GM21737 (cell line): ENCODE measurements around the gene ANGPTL5.
A peak's percentile ranks its signal among the peaks of the same experiment; 100 is the strongest.
"Not testable (repeated sequence)": the region's sequence is repeated elsewhere in the genome, so short reads cannot be mapped to it uniquely, and the experiment has no call there.

Experiments used
- ATAC-seq: cut with Tn5 transposase; IDR thresholded peaks from one replicate; pipeline ENCODE4 v1.9.1; 2021; ENCODE audit warnings: mild to moderate bottlenecking, moderate library complexity; ENCODE audit not compliant: unreplicated experiment

Gene ANGPTL5

GRCh38 chr11:101916422-101916821 lies at the start of gene ANGPTL5:
Gene ANGPTL5, minus strand, starts transcription at chr11:101916522. Its CDS starts 8,613 bp downstream, at chr11:101907909.
- ATAC-seq, result no peak

GRCh38 chr11:101964200-101964599 lies 47.9 kb upstream of the ANGPTL5 start:
- not testable (repeated sequence) for ATAC-seq

- no peak for ATAC-seq
Observed at GRCh38 chr11:101960231-101960630, 43.9 kb upstream of the ANGPTL5 start.

GRCh38 chr11:101955701-101956100 lies 39.4 kb upstream of the ANGPTL5 start:
- ATAC-seq, result no peak

GRCh38 chr11:101955278-101955677 lies 39.0 kb upstream of the ANGPTL5 start:
- no peak for ATAC-seq

- ATAC-seq, result no peak
Observed at GRCh38 chr11:101949680-101950220, 33.4 kb upstream of the ANGPTL5 start.

- ATAC-seq, result no peak
Observed at GRCh38 chr11:101945448-101945847, 29.1 kb upstream of the ANGPTL5 start.

GRCh38 chr11:101944923-101945322 lies 28.6 kb upstream of the ANGPTL5 start:
- no peak for ATAC-seq

- no peak for ATAC-seq
Observed at GRCh38 chr11:101940901-101941520, 24.7 kb upstream of the ANGPTL5 start.

GRCh38 chr11:101931692-101932091 lies 15.4 kb upstream of the ANGPTL5 start:
- no peak for ATAC-seq

GRCh38 chr11:101929294-101929915 lies 13.1 kb upstream of the ANGPTL5 start:
- no peak for ATAC-seq

- ATAC-seq, result no peak
Observed at GRCh38 chr11:101923554-101923953, 7.2 kb upstream of the ANGPTL5 start.

GRCh38 chr11:101920992-101921391 lies 4.7 kb upstream of the ANGPTL5 start:
- no peak for ATAC-seq

GRCh38 chr11:101917226-101917625 lies 904 bp upstream of the ANGPTL5 start:
- ATAC-seq, result no peak

- peak; percentile 43 for ATAC-seq
Observed at GRCh38 chr11:101915791-101916291, 481 bp downstream of the ANGPTL5 start.

GRCh38 chr11:101914738-101915426 lies 1.4 kb downstream of the ANGPTL5 start, which contains the start of gene CEP126:
Gene CEP126, plus strand, starts transcription at chr11:101915010. Its CDS starts 275 bp downstream, at chr11:101915285.
- ATAC-seq, result peak; percentile 100

- no peak for ATAC-seq
Observed at GRCh38 chr11:101914341-101914737, 2.0 kb downstream of the ANGPTL5 start.

GRCh38 chr11:101913656-101914055 lies 2.7 kb downstream of the ANGPTL5 start:
- no peak for ATAC-seq

GRCh38 chr11:101912823-101913284 lies 3.5 kb downstream of the ANGPTL5 start:
- no peak for ATAC-seq

GRCh38 chr11:101909087-101909486 lies 7.2 kb downstream of the ANGPTL5 start:
- ATAC-seq, result no peak

GRCh38 chr11:101907815-101908214 lies 8.5 kb downstream of the ANGPTL5 start:
- ATAC-seq, result no peak
